ENCODE measurements around the gene CAPZB.

DNA sequence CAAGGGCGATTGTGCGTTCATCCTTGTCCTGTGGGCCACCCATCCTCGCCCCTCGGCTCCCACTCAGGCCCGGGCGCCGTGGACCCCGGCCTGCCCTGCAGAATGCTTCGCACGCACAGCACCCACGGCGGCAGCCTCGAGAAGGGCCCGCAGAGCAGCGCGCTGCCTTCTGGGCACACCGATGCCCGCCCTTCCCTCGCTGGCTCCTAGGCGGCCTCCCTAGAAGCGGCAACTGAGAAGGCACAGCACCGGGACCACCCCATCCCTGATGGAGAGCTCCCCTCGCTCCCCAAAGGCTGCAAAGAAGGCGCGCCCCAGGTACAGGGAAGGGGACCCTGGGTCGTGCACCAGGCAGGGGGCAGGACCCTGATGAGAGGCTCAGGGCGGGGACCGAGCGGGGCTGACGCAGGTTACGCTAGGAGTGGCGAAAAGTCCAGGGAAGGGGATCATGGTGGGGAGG lies 971 bp downstream of the CAPZB start:
- TF ChIP-seq, protein P1, sequence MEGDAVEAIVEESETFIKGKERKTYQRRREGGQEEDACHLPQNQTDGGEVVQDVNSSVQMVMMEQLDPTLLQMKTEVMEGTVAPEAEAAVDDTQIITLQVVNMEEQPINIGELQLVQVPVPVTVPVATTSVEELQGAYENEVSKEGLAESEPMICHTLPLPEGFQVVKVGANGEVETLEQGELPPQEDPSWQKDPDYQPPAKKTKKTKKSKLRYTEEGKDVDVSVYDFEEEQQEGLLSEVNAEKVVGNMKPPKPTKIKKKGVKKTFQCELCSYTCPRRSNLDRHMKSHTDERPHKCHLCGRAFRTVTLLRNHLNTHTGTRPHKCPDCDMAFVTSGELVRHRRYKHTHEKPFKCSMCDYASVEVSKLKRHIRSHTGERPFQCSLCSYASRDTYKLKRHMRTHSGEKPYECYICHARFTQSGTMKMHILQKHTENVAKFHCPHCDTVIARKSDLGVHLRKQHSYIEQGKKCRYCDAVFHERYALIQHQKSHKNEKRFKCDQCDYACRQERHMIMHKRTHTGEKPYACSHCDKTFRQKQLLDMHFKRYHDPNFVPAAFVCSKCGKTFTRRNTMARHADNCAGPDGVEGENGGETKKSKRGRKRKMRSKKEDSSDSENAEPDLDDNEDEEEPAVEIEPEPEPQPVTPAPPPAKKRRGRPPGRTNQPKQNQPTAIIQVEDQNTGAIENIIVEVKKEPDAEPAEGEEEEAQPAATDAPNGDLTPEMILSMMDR (conservative IDR thresholded peaks at IDR 0.05) = no peak
- no peak for TF ChIP-seq ZFX (IDR thresholded peaks at IDR 0.05)
